ENCODE data around the gene REXO1. TPM values are rescaled to one million over a fixed set of nuclear protein-coding genes. Genes with fewer than 3 reads are reported as not detected.

Gene REXO1
- total RNA-seq (2022; extraction: Qiagen RNA extraction) = 18.4 to 20.5 TPM (median 19.5 TPM) in 5 replicates

GRCh38 chr19:1848399-1849131 lies at the start of gene REXO1:
Gene REXO1 (minus strand): TSS chr19:1848483. CDS start chr19:1848358, 125 bp downstream.

GRCh38 chr19:1885398-1886119 lies 37.3 kb upstream of the REXO1 start, which contains the start of gene ABHD17A:
Gene ABHD17A (minus strand): TSS chr19:1885496. CDS start chr19:1881566, 3,930 bp downstream.

GRCh38 chr19:1863328-1863637 lies 15.0 kb upstream of the REXO1 start, which contains the start of gene KLF16:
Gene KLF16 (minus strand): TSS chr19:1863579. CDS start chr19:1863497, 82 bp downstream.

GRCh38 chr19:1811942-1812425 lies 36.3 kb downstream of the REXO1 start, which contains the start of gene ATP8B3:
Gene ATP8B3 (minus strand): TSS chr19:1812276. CDS start chr19:1811736, 540 bp downstream.

Other genes starting within 250 kb of the REXO1 start
- gene UQCR11, start 243.0 kb downstream of the REXO1 start, total RNA-seq (2022; extraction: Qiagen RNA extraction) = 68.4 to 207 TPM (median 177 TPM) in 5 replicates
- gene TCF3, start 195.9 kb downstream of the REXO1 start, total RNA-seq (2022; extraction: Qiagen RNA extraction) = 56.3 to 67.3 TPM (median 66.2 TPM) in 5 replicates
- not detected in 5 replicates for gene ONECUT3, start 95.0 kb downstream of the REXO1 start, total RNA-seq (2022; extraction: Qiagen RNA extraction)
- 2.6 to 3.6 TPM (median 3.3 TPM) in 5 replicates for gene ATP8B3, start 36.2 kb downstream of the REXO1 start, total RNA-seq (2022; extraction: Qiagen RNA extraction)
- 19.6 to 31.8 TPM (median 26.9 TPM) in 5 replicates for gene KLF16, start 15.1 kb upstream of the REXO1 start, total RNA-seq (2022; extraction: Qiagen RNA extraction)
- 21.2 to 37.9 TPM (median 35.0 TPM) in 5 replicates for gene ABHD17A, start 37.0 kb upstream of the REXO1 start, total RNA-seq (2022; extraction: Qiagen RNA extraction)
- 2.7 to 6.1 TPM (median 4.6 TPM) in 5 replicates for gene ADAT3, start 56.9 kb upstream of the REXO1 start, total RNA-seq (2022; extraction: Qiagen RNA extraction)
- gene SCAMP4, start 56.9 kb upstream of the REXO1 start, total RNA-seq (2022; extraction: Qiagen RNA extraction) = 44.5 to 80.6 TPM (median 53.3 TPM) in 5 replicates
- gene CSNK1G2, start 92.7 kb upstream of the REXO1 start, total RNA-seq (2022; extraction: Qiagen RNA extraction) = 37.9 to 49.6 TPM (median 45.6 TPM) in 5 replicates
- 35.7 to 46.5 TPM (median 41.7 TPM) in 5 replicates for gene BTBD2, start 167.2 kb upstream of the REXO1 start, total RNA-seq (2022; extraction: Qiagen RNA extraction)
- gene MKNK2, start 202.8 kb upstream of the REXO1 start, total RNA-seq (2022; extraction: Qiagen RNA extraction) = 52.0 to 74.0 TPM (median 72.3 TPM) in 5 replicates
- 13.6 to 17.6 TPM (median 13.7 TPM) in 5 replicates for gene MOB3A, start 247.8 kb upstream of the REXO1 start, total RNA-seq (2022; extraction: Qiagen RNA extraction)
- 0.36 to 0.90 TPM (median 0.56 TPM) in 5 replicates for gene IZUMO4, start 248.4 kb upstream of the REXO1 start, total RNA-seq (2022; extraction: Qiagen RNA extraction)

Data from A549 treated with Hydrocortisone at 1 μM for 4 hours (cell line).